ENCODE data around the gene TRPV2. TPM values are rescaled to one million over a fixed set of nuclear protein-coding genes. Genes with fewer than 3 reads are reported as not detected.

TRPV2 gene
- total and polyA plus RNA-seq, 9 of the 15 experiments (the other 6 are each of a cell fraction or from before 2014, with no cell fraction given), result 10.0 to 97.5 (median 30.3) TPM

DNA sequence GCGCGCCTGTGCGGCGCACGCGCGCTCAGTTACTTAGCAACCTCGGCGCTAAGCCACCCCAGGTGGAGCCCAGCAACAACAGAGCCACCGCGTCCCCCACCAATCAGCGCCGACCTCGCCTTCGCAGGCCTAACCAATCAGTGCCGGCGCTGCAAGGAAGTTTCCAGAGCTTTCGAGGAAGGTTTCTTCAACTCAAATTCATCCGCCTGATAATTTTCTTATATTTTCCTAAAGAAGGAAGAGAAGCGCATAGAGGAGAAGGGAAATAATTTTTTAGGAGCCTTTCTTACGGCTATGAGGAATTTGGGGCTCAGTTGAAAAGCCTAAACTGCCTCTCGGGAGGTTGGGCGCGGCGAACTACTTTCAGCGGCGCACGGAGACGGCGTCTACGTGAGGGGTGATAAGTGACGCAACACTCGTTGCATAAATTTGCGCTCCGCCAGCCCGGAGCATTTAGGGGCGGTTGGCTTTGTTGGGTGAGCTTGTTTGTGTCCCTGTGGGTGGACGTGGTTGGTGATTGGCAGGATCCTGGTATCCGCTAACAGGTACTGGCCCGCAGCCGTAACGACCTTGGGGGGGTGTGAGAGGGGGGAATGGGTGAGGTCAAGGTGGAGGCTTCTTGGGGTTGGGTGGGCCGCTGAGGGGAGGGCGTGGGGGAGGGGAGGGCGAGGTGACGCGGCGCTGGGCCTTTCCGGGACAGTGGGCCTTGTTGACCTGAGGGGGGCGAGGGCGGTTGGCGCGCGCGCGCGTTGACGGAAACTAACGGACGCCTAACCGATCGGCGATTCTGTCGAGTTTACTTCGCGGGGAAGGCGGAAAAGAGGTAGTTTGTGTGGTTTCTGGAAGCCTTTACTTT, 34.5 kb upstream of the TRPV2 start, which contains the start of gene UBB (continued):
- TF ChIP-seq GATAD2A (IDR thresholded peaks at IDR 0.05), result no peak
- peak; percentile 96 for TF ChIP-seq ZBTB7A (IDR thresholded peaks at IDR 0.05; ENCODE audit: borderline replicate concordance, control insufficient read depth, low read depth, low read length)
- TF ChIP-seq ZNF699 (CRISPR knock-in tag; IDR thresholded peaks at IDR 0.05; ENCODE audit: insufficient replicate concordance), result no peak
- peak; percentile 66; the same call in 1 of the 2 replicates for TF ChIP-seq ZNF436 (CRISPR knock-in tag; IDR thresholded peaks at IDR 0.05)
- TF ChIP-seq FOXM1 (IDR thresholded peaks at IDR 0.05; ENCODE audit: low read depth), result peak; percentile 76
- no peak for TF ChIP-seq FOXM1 (CRISPR knock-in tag; IDR thresholded peaks at IDR 0.05; ENCODE audit: low read depth)
- TF ChIP-seq NCOA1 (IDR thresholded peaks at IDR 0.05; ENCODE audit: low read depth), result peak; percentile 36; the same call in 1 of the 2 replicates
- TF ChIP-seq, protein P1, sequence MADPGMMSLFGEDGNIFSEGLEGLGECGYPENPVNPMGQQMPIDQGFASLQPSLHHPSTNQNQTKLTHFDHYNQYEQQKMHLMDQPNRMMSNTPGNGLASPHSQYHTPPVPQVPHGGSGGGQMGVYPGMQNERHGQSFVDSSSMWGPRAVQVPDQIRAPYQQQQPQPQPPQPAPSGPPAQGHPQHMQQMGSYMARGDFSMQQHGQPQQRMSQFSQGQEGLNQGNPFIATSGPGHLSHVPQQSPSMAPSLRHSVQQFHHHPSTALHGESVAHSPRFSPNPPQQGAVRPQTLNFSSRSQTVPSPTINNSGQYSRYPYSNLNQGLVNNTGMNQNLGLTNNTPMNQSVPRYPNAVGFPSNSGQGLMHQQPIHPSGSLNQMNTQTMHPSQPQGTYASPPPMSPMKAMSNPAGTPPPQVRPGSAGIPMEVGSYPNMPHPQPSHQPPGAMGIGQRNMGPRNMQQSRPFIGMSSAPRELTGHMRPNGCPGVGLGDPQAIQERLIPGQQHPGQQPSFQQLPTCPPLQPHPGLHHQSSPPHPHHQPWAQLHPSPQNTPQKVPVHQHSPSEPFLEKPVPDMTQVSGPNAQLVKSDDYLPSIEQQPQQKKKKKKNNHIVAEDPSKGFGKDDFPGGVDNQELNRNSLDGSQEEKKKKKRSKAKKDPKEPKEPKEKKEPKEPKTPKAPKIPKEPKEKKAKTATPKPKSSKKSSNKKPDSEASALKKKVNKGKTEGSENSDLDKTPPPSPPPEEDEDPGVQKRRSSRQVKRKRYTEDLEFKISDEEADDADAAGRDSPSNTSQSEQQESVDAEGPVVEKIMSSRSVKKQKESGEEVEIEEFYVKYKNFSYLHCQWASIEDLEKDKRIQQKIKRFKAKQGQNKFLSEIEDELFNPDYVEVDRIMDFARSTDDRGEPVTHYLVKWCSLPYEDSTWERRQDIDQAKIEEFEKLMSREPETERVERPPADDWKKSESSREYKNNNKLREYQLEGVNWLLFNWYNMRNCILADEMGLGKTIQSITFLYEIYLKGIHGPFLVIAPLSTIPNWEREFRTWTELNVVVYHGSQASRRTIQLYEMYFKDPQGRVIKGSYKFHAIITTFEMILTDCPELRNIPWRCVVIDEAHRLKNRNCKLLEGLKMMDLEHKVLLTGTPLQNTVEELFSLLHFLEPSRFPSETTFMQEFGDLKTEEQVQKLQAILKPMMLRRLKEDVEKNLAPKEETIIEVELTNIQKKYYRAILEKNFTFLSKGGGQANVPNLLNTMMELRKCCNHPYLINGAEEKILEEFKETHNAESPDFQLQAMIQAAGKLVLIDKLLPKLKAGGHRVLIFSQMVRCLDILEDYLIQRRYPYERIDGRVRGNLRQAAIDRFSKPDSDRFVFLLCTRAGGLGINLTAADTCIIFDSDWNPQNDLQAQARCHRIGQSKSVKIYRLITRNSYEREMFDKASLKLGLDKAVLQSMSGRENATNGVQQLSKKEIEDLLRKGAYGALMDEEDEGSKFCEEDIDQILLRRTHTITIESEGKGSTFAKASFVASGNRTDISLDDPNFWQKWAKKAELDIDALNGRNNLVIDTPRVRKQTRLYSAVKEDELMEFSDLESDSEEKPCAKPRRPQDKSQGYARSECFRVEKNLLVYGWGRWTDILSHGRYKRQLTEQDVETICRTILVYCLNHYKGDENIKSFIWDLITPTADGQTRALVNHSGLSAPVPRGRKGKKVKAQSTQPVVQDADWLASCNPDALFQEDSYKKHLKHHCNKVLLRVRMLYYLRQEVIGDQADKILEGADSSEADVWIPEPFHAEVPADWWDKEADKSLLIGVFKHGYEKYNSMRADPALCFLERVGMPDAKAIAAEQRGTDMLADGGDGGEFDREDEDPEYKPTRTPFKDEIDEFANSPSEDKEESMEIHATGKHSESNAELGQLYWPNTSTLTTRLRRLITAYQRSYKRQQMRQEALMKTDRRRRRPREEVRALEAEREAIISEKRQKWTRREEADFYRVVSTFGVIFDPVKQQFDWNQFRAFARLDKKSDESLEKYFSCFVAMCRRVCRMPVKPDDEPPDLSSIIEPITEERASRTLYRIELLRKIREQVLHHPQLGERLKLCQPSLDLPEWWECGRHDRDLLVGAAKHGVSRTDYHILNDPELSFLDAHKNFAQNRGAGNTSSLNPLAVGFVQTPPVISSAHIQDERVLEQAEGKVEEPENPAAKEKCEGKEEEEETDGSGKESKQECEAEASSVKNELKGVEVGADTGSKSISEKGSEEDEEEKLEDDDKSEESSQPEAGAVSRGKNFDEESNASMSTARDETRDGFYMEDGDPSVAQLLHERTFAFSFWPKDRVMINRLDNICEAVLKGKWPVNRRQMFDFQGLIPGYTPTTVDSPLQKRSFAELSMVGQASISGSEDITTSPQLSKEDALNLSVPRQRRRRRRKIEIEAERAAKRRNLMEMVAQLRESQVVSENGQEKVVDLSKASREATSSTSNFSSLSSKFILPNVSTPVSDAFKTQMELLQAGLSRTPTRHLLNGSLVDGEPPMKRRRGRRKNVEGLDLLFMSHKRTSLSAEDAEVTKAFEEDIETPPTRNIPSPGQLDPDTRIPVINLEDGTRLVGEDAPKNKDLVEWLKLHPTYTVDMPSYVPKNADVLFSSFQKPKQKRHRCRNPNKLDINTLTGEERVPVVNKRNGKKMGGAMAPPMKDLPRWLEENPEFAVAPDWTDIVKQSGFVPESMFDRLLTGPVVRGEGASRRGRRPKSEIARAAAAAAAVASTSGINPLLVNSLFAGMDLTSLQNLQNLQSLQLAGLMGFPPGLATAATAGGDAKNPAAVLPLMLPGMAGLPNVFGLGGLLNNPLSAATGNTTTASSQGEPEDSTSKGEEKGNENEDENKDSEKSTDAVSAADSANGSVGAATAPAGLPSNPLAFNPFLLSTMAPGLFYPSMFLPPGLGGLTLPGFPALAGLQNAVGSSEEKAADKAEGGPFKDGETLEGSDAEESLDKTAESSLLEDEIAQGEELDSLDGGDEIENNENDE (IDR thresholded peaks at IDR 0.05; ENCODE audit: low read depth, low read length), result no peak
- TF ChIP-seq, protein P2, sequence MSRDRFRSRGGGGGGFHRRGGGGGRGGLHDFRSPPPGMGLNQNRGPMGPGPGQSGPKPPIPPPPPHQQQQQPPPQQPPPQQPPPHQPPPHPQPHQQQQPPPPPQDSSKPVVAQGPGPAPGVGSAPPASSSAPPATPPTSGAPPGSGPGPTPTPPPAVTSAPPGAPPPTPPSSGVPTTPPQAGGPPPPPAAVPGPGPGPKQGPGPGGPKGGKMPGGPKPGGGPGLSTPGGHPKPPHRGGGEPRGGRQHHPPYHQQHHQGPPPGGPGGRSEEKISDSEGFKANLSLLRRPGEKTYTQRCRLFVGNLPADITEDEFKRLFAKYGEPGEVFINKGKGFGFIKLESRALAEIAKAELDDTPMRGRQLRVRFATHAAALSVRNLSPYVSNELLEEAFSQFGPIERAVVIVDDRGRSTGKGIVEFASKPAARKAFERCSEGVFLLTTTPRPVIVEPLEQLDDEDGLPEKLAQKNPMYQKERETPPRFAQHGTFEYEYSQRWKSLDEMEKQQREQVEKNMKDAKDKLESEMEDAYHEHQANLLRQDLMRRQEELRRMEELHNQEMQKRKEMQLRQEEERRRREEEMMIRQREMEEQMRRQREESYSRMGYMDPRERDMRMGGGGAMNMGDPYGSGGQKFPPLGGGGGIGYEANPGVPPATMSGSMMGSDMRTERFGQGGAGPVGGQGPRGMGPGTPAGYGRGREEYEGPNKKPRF (IDR thresholded peaks at IDR 0.05; ENCODE audit: low read depth, low read length), result no peak
- TF ChIP-seq, protein P3, sequence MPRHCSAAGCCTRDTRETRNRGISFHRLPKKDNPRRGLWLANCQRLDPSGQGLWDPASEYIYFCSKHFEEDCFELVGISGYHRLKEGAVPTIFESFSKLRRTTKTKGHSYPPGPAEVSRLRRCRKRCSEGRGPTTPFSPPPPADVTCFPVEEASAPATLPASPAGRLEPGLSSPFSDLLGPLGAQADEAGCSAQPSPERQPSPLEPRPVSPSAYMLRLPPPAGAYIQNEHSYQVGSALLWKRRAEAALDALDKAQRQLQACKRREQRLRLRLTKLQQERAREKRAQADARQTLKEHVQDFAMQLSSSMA (CRISPR knock-in tag; IDR thresholded peaks at IDR 0.05), result 0 out of 2 replicates have a peak, but pooled peaks have one; percentile 51
- TF ChIP-seq RBM34 (IDR thresholded peaks at IDR 0.05; ENCODE audit: borderline replicate concordance, insufficient read depth, low read length), result no peak
- TF ChIP-seq KDM1A (IDR thresholded peaks at IDR 0.05), result peak in 1 of 2 experiments; percentile 54; a peak in 1 of 4 replicates
- peak; percentile 81 to 91 for TF ChIP-seq ARNT (IDR thresholded peaks at IDR 0.05)
